Endothelial cell of umbilical vein (primary cell): ENCODE measurements around the gene PIP5K1A. TPM values are rescaled to one million over a fixed set of nuclear protein-coding genes. Genes with fewer than 3 reads are reported as not detected.

Experiments used
- BruUV-seq: library from RNA; stranded (reverse); fragments of 400-500 nt; replicated peaks from 2 replicates; lab custom pipeline; 2021; lab: Mats Ljungman, UMichigan
- CTCF ChIA-PET: fragments of 300-600, 350-600 bp; sonication (Branson Sonifier 250); formaldehyde crosslinking; loops from one replicate; lab custom pipeline; 2021; ENCODE audit warnings: antibody characterized with exemption, inconsistent platforms; lab: Charles Lee
- POLR2A ChIA-PET: fragments of 300-600, 350-600 bp; sonication (Branson Sonifier 250); formaldehyde crosslinking; loops from one replicate; lab custom pipeline; 2021; ENCODE audit warnings: antibody characterized with exemption, inconsistent platforms; lab: Charles Lee
- DNase-seq: peaks from one replicate; pipeline ENCODE4 v3.0.0-alpha.2; 2011; ENCODE audit warnings: low read depth, low spot score
- FAIRE-seq: peaks from 2 replicates; lab custom pipeline; 2011; peaks lifted over from hg19 to GRCh38; lab: Jason Lieb, UNC
- H2AFZ ChIP-seq: 2 replicates; pipeline ENCODE4 v1.6.0; 2012; ENCODE audit warnings: low read depth, low read length, control low read depth, inconsistent platforms
- H3K27ac ChIP-seq: 2 replicates; pipeline ENCODE4 v1.5.1; 2011; ENCODE audit warnings: low read depth, mild to moderate bottlenecking, control low read depth, low read length, moderate library complexity; ENCODE audit not compliant: insufficient read depth
- H3K27me3 ChIP-seq, 2 experiments: 2 replicates each; pipeline versions ENCODE4 v1.6.0 to v1.6.1; 2011; ENCODE audit warnings: low read length in 2 of 2, mixed read lengths in 1 of 2; ENCODE audit not compliant: control insufficient read depth in 2 of 2, insufficient read depth in 2 of 2
- H3K36me3 ChIP-seq, 2 experiments: 2 replicates in 1 of 2; 3 replicates in 1 of 2; pipeline ENCODE4 v1.5.1; 2011; ENCODE audit warnings: low read length in 2 of 2, mild to moderate bottlenecking in 1 of 2, moderate library complexity in 1 of 2; ENCODE audit not compliant: control insufficient read depth in 2 of 2, insufficient read depth in 2 of 2; ENCODE audit errors: extremely low read depth in 1 of 2
- H3K4me1 ChIP-seq: 3 replicates; pipeline ENCODE4 v1.5.1; 2011; ENCODE audit warnings: mild to moderate bottlenecking, low read length; ENCODE audit not compliant: control insufficient read depth, insufficient read depth; ENCODE audit errors: extremely low read depth
- H3K4me2 ChIP-seq: 2 replicates; pipeline ENCODE4 v1.6.1; 2011; ENCODE audit warnings: low read length, control low read depth, mixed read lengths; ENCODE audit not compliant: insufficient read depth
- H3K4me3 ChIP-seq, 3 experiments: fragments of 200-600 bp in 1 of 3; sonication (generic), shearing (Covaris generic) in 1 of 3; replicated peaks in 1 of 3; 2 replicates each; pipeline ENCODE4 v1.5.1; 2011 to 2016; ENCODE audit warnings: control low read depth in 3 of 3, low read length in 3 of 3, mild to moderate bottlenecking in 2 of 3, inconsistent platforms in 1 of 3, low read depth in 1 of 3, moderate library complexity in 1 of 3; ENCODE audit not compliant: insufficient read depth in 1 of 3
- H3K79me2 ChIP-seq: 2 replicates; pipeline ENCODE4 v1.6.0; 2012; ENCODE audit warnings: low read length, inconsistent platforms; ENCODE audit not compliant: control insufficient read depth, insufficient read depth
- H3K9ac ChIP-seq: replicated peaks from 2 replicates; pipeline ENCODE3; 2011; ENCODE audit warnings: low read length, control low read depth; ENCODE audit not compliant: insufficient read depth; ENCODE audit errors: extremely low read depth
- H3K9me1 ChIP-seq: replicated peaks from 3 replicates; pipeline ENCODE4 v1.6.0; 2011; ENCODE audit warnings: mild to moderate bottlenecking, low read length; ENCODE audit not compliant: control insufficient read depth, insufficient read depth; ENCODE audit errors: extremely low read depth
- H3K9me3 ChIP-seq: replicated peaks from 2 replicates; pipeline ENCODE4 v1.5.1; 2012; ENCODE audit warnings: low read length, inconsistent platforms; ENCODE audit not compliant: control insufficient read depth, insufficient read depth
- H4K20me1 ChIP-seq: replicated peaks from 2 replicates; pipeline ENCODE3; 2011; ENCODE audit warnings: mild to moderate bottlenecking, low read length; ENCODE audit not compliant: control insufficient read depth, insufficient read depth; ENCODE audit errors: extremely low read depth
- CTCF ChIP-seq, 2 donors: IDR thresholded peaks; 1 replicate in 1 of 2; 2 replicates in 1 of 2; pipeline ENCODE4 v1.5.1; 2011; ENCODE audit warnings: low read length in 2 of 2, mild to moderate bottlenecking in 2 of 2, moderate library complexity in 2 of 2, control low read depth in 1 of 2, inconsistent platforms in 1 of 2, low read depth in 1 of 2; ENCODE audit not compliant: insufficient read depth in 1 of 2; ENCODE audit errors: extremely low read depth in 1 of 2
- EZH2 ChIP-seq: IDR thresholded peaks from 2 replicates; pipeline ENCODE4 v1.6.1; 2012; ENCODE audit warnings: borderline replicate concordance, low read depth, mild to moderate bottlenecking, moderate library complexity, low read length, inconsistent platforms; ENCODE audit not compliant: severe bottlenecking
- FOS ChIP-seq: IDR thresholded peaks from 2 replicates; pipeline ENCODE4 v1.6.1; 2011; ENCODE audit warnings: mild to moderate bottlenecking, low read length, moderate library complexity, borderline replicate concordance; ENCODE audit not compliant: insufficient read depth
- GATA2 ChIP-seq: IDR thresholded peaks from 2 replicates; pipeline ENCODE4 v1.7.0; 2011; ENCODE audit warnings: low read depth, mild to moderate bottlenecking, moderate library complexity, mixed read lengths, low read length; ENCODE audit not compliant: insufficient read length, insufficient read depth
- JUN ChIP-seq: IDR thresholded peaks from 2 replicates; pipeline ENCODE4 v1.6.1; 2011; ENCODE audit warnings: borderline replicate concordance, low read depth; ENCODE audit not compliant: insufficient read length, insufficient read depth
- MAX ChIP-seq: IDR thresholded peaks from 2 replicates; pipeline ENCODE4 v1.6.1; 2011; ENCODE audit not compliant: insufficient read depth, insufficient read length
- POLR2AphosphoS5 ChIP-seq: IDR thresholded peaks from 2 replicates; pipeline ENCODE4 v1.6.1; 2012; ENCODE audit warnings: low read depth, mild to moderate bottlenecking, control low read depth, low read length, moderate library complexity; ENCODE audit not compliant: insufficient read depth
- dilution Hi-C: fragments of 300-500 bp; cut with MboI; formaldehyde crosslinking; loops from one replicate; pipeline ENCODE4 v1.15.0; 2019; ENCODE audit warnings: low sequenced_read_pairs; ENCODE audit not compliant: extremely low pct_ligation_motif_present
- intact Hi-C: fragments of 100-400 bp; cut with micrococcal nuclease; formaldehyde crosslinking; loops from one replicate; pipeline ENCODE4 v1.10.0; 2022
- polyA plus RNA-seq, 4 experiments: library from polyadenylated mRNA; depleted of rRNA in 3 of 4; stranded (reverse) in 3 of 4; unstranded in 1 of 4; fragments of >200 nt; gene quantifications; 2 replicates each; pipeline versions ENCODE4 v1.2.1 to v1.2.3, GENCODE V29; 2011 to 2012; ENCODE audit warnings: missing spikeins in 1 of 4
- total RNA-seq: library from RNA; stranded (reverse); gene quantifications from 2 replicates; pipeline ENCODE4 v1.2.3, GENCODE V29; 2021

The PIP5K1A gene
- total and polyA plus RNA-seq, 2 donors (not counting 3 experiments of a cell fraction or from before 2014, with no cell fraction given): 72.1 to 79.3 TPM

- H4K20me1 ChIP-seq: no peaks in the 10 kb centered on the region
These were observed 33.0 kb upstream of the PIP5K1A start for GRCh38 chr1:151165281-151165737.

More at GRCh38 chr1:151165281-151165737, 33.0 kb upstream of the PIP5K1A start:
- no peaks in the 10 kb centered on the region for H3K9me3 ChIP-seq
- H3K27me3 ChIP-seq: no peaks in the 10 kb centered on the region
- peaks cover 0 to 15% of the 10 kb centered on the region in 2 experiments for H3K36me3 ChIP-seq
- BruUV-seq: no TSS peak
- FAIRE-seq (peak; percentile 8), DNase-seq (no peak)
- ChIA-PET POLR2A (interaction anchor here (0.8 kb wide), 1 partner anchor 586 kb away, joined by 3 read pairs; the partner anchor contains the start of gene MCL1), CTCF (interaction anchor here (0.6 to 2.9 kb wide), 9 partner anchors 8 to 141 kb away, joined by 3 to 17 read pairs (median 4); partner anchors contain the start of gene TNFAIP8L2)
- H3K4me1 ChIP-seq: peaks cover 19% of the 10 kb centered on the region
- H2AFZ ChIP-seq: peak overlapping the region; percentile 90
- dilution Hi-C loops (no loop called here), intact Hi-C loops (loop anchor here (1.0 kb wide), 2 partner anchors 19 to 25 kb away; partner anchors contain the start of genes SEMA6C and VPS72)
- peak overlapping the region; percentile 92 for H3K4me2 ChIP-seq
- no peaks in the 10 kb centered on the region for H3K9me1 ChIP-seq
- H3K4me3 ChIP-seq: peak overlapping the region; percentile 65 to 89 (median 81)
- H3K27ac ChIP-seq: peak overlapping the region; percentile 61
- TF ChIP-seq JUN: no peak
- TF ChIP-seq MAX: no peak
- no peak for TF ChIP-seq POLR2AphosphoS5
- TF ChIP-seq GATA2: no peak
- no peak for TF ChIP-seq EZH2
- TF ChIP-seq CTCF (IDR thresholded peaks at IDR 0.05; ENCODE audit: extremely low read depth in 1 of 2, insufficient read depth in 1 of 2, low read depth in 1 of 2, low read length in 2 of 2): no peak
- TF ChIP-seq FOS: no peak
- H3K9ac ChIP-seq: peak overlapping the region; percentile 94
- H3K79me2 ChIP-seq: peaks cover 21% of the 10 kb centered on the region
